ENCODE results near the gene MSI2.

GRCh38 chr17:57235124-57235523, 21.2 kb upstream of the MSI2 start:
- TF ChIP-seq CTCF (conservative IDR thresholded peaks at IDR 0.05; ENCODE audit: low read length) (no peak), EZH2phosphoT487 (IDR thresholded peaks at IDR 0.05; ENCODE audit: borderline replicate concordance, low read depth, low read length) (no peak)
